Transverse colon (tissue), 4 donors: ENCODE measurements around the gene IDH1. TPM values are rescaled to one million over a fixed set of nuclear protein-coding genes. Genes with fewer than 3 reads are reported as not detected.
A peak's percentile ranks its signal among the peaks of the same experiment; 100 is the strongest.

Source experiments
- DNase-seq: peaks from one replicate; pipeline ENCODE4 v3.0.0-alpha.2; 2019
- H3K27ac ChIP-seq, 4 donors: fragments of 200-600 bp; sonication (generic); 2 replicates each; pipeline ENCODE4 v1.5.1; 2016 to 2018; ENCODE audit warnings: inconsistent platforms in 4 of 4
- H3K27me3 ChIP-seq: fragments of 200-600 bp; sonication (generic); 2 replicates; pipeline ENCODE4 v1.5.1; 2017; ENCODE audit warnings: inconsistent platforms
- H3K36me3 ChIP-seq, 4 donors: fragments of 200-600 bp; sonication (generic); 2 replicates each; pipeline ENCODE4 v1.5.1; 2017 to 2019; ENCODE audit warnings: inconsistent platforms in 4 of 4
- H3K4me1 ChIP-seq, 4 donors: fragments of 200-600 bp; sonication (generic); 2 replicates each; pipeline ENCODE4 v1.5.1; 2017 to 2020; ENCODE audit warnings: inconsistent platforms in 4 of 4
- H3K4me3 ChIP-seq, 4 donors: fragments of 200-600 bp; sonication (generic); 1 replicate in 1 of 4; 2 replicates in 3 of 4; pipeline versions ENCODE4 v1.5.1 to v1.6.1; 2017 to 2019; ENCODE audit warnings: inconsistent platforms in 4 of 4
- H3K9me3 ChIP-seq, 2 donors: fragments of 200-600 bp; sonication (generic); 2 replicates each; pipeline ENCODE4 v1.5.1; 2017 to 2019; ENCODE audit warnings: inconsistent platforms in 2 of 2
- CTCF ChIP-seq, 5 experiments: fragments of 200-600 bp in 3 of 5; fragments of 450-650 bp in 2 of 5; sonication (generic) in 3 of 5; IDR thresholded peaks; 1 replicate in 2 of 5; 2 replicates in 3 of 5; pipeline ENCODE4 v1.5.1; 2016 to 2017; ENCODE audit warnings: antibody characterized with exemption in 5 of 5, inconsistent platforms in 3 of 5, mild to moderate bottlenecking in 2 of 5, moderate library complexity in 1 of 5
- EP300 ChIP-seq: sonication (generic); formaldehyde crosslinking; IDR thresholded peaks from one replicate; pipeline ENCODE4 v1.6.1; 2017; ENCODE audit warnings: antibody characterized with exemption, low read depth
- POLR2A ChIP-seq: fragments of 450-650 bp; IDR thresholded peaks from one replicate; pipeline ENCODE4 v1.6.1; 2016; ENCODE audit warnings: antibody characterized with exemption, mild to moderate bottlenecking, moderate library complexity
- POLR2AphosphoS5 ChIP-seq, 3 donors: sonication (generic); formaldehyde crosslinking; IDR thresholded peaks; one replicate each; pipeline ENCODE4 v1.6.1; 2016; ENCODE audit warnings: antibody characterized with exemption in 3 of 3
- WGBS, 2 donors: methylation state at CpG; one replicate each; pipeline ENCODE4 v1.1.5; 2018; ENCODE audit warnings: low coverage in 1 of 2; 5-methylcytosine and 5-hydroxymethylcytosine counted together
- in situ Hi-C, 4 donors: fragments of 200-750 bp; cut with MboI; loops; one replicate each; pipeline versions ENCODE4 v1.15.0 to v1.15.1; 2017; ENCODE audit warnings: low sequenced_read_pairs in 3 of 4, low pct_ligation_motif_present in 1 of 4, low pct_unique_long_range_greater_than_20kb in 1 of 4
- intact Hi-C: fragments of 100-400 bp; cut with DNase I; formaldehyde crosslinking; loops from one replicate; pipeline ENCODE4 v1.15.1; 2023; ENCODE audit warnings: low total_unique reads
- total RNA-seq, 4 donors: library from RNA; depleted of rRNA; stranded (reverse); fragments of >200 nt; gene quantifications; one replicate each; pipeline ENCODE4 v1.1.0, GENCODE V29; 2016

IDH1 gene
- total RNA-seq: 100 to 1,000 TPM in 3 of 4 donors, 10 to 100 TPM in 1; 47.9 to 164 (median 136) TPM

DNA sequence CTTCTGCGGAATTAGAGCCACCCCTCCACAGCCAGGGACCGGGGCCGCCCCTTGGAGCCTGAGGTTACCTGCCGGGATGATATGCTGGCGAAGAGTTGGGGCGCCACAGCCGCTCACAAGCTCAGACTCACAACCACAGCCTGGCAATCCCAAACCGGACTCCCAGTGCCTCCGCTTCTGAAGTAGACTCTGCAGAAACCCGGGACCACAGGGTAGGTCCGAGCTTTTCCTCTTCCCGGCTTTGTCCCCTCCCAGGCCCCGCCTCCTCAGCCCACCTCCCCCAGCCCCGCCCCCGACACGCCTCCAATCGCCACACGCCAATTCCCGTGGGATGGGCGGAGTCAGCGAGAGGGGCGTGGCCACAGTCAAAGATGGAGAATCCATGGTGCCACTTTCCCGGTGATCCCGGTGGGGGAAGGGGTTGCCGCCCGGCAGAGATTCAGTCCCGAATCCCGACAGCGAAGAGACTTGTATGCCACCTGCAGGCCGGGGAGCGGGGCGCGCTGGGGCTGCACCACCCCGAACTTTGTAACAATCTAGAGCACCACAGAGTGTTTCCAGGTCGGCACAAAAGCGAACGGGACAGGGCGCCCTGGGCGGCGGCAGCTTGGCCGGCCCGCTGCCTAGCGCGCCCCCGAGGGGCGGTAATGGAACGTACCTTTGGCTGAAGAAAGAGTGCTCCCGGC, at the start of gene IDH1:
TSS of gene IDH1 (minus strand) at position 201 of the 686 bp plus-strand sequence. CDS start 3,520 bp downstream, outside the sequence.
- peak within 1 kb of the TSS; percentile 47 to 93 (median 80) for H3K4me3 ChIP-seq
- no peaks in the 10 kb centered on the region for H3K9me3 ChIP-seq
- H3K27me3 ChIP-seq: no peaks in the 10 kb centered on the region
- peak; percentile 42 to 84 (median 63) for TF ChIP-seq POLR2AphosphoS5 (IDR thresholded peaks at IDR 0.05)
- peak; percentile 52 for TF ChIP-seq POLR2A
- peak in 4 of 5 experiments; percentile 34 to 63 (median 49) for TF ChIP-seq CTCF (IDR thresholded peaks at IDR 0.05)
- TF ChIP-seq EP300: no peak
- in situ Hi-C loops (loop anchor here in 1 of 4 donors (25.0 kb wide), 3 partner anchors 643 to 1493 kb away; partner anchors contain the start of genes CREB1, FASTKD2 and MDH1B), intact Hi-C loops (loop anchor here (5.0 kb wide), 1 partner anchor 1113 kb away; no protein-coding TSS in a partner anchor)
- WGBS, 2 donors: 0% methylated on average over 1 to 25 of the region's 48 CpGs
- DNase-seq: peak; percentile 99
- peaks cover 0 to 48% (median 26%) of the 10 kb centered on the region in 4 donors for H3K4me1 ChIP-seq
- H3K27ac ChIP-seq: peak within 1 kb of the TSS; percentile 85 to 92 (median 90)
- peaks cover 0 to 16% (median 6%) of the 10 kb centered on the region in 4 donors for H3K36me3 ChIP-seq

DNA sequence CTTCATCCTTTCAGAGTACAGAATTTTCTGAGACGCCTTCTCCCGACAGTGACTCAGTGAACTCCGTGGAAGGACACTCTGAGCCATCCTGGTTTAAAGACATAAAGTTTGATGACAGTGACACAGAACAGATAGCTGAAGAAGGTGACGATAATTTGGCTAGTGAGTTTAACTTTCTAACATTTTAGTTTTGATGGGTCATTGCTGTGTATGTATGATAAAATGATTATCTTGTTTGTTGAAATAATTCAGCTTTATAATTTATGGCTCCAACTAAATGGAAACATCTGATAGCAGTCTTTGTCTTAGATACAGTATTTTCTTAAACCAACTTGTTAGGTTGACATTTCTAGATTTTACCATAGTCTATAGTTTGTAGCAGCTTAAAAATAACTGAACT, 49.3 kb upstream of the IDH1 start:
- 86 to 93% methylated on average over 4 of the region's 4 CpGs for WGBS, 2 donors
- H3K36me3 ChIP-seq: peaks cover 0 to 53% (median 23%) of the 10 kb centered on the region in 4 donors
- in situ Hi-C loops: no loop called here

DNA sequence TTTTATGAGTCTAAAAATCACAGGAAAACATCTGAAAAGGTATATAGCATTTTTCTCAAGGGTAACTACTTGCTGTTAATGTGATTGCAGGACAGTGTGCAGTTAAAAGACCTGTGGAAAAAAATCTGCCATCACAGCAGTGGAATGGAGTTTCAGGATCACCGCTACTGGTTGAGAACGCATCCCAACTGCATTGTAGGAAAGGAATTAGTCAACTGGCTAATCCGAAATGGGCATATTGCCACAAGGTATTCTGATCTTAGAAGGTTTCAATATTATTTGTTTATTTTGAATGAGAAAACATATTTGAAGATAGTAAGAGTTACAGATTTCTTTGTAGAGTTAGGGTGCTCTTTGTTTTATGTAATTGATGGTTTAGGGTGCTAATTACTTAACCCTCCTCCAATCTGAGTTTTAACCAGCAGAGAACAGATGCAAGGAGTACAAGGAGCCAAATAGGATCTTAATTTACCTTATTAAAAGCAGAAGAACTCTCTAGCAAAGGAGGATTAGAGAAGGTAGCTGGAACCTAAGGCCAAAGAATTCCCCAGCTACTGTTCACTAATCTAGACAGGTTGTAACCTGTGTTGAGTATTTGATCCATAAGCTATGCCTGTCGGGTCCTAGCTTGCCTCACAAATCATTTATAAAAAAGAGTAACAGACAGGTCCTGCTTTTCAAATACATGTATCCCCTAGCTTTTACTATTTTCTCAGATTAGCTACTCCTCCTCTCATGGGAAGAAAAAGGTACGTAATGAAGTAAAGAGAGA, 46.2 kb upstream of the IDH1 start:
- H3K36me3 ChIP-seq: peaks cover 0 to 64% (median 29%) of the 10 kb centered on the region in 4 donors
- no peak overlapping the region for H3K27ac ChIP-seq
- H3K4me1 ChIP-seq: no peaks in the 10 kb centered on the region
- H3K27me3 ChIP-seq: no peaks in the 10 kb centered on the region
- no peak for DNase-seq
- H3K9me3 ChIP-seq: no peaks in the 10 kb centered on the region
- TF ChIP-seq CTCF (IDR thresholded peaks at IDR 0.05): no peak
- no peak for TF ChIP-seq POLR2A
- no peak for TF ChIP-seq POLR2AphosphoS5 (IDR thresholded peaks at IDR 0.05)
- no peak for TF ChIP-seq EP300
- WGBS, 2 donors: 96 to 98% methylated on average over 5 of the region's 5 CpGs
- in situ Hi-C loops (no loop called here), intact Hi-C loops (no loop called here)
- no peak overlapping the region for H3K4me3 ChIP-seq

More for the DNA sequence above, 49.3 kb upstream of the IDH1 start:
- intact Hi-C loops: no loop called here
- TF ChIP-seq POLR2A: no peak
- no peak overlapping the region for H3K27ac ChIP-seq
- no peaks in the 10 kb centered on the region for H3K9me3 ChIP-seq
- no peaks in the 10 kb centered on the region for H3K4me1 ChIP-seq
- DNase-seq: no peak
- no peaks in the 10 kb centered on the region for H3K27me3 ChIP-seq
- H3K4me3 ChIP-seq: no peak overlapping the region

DNA sequence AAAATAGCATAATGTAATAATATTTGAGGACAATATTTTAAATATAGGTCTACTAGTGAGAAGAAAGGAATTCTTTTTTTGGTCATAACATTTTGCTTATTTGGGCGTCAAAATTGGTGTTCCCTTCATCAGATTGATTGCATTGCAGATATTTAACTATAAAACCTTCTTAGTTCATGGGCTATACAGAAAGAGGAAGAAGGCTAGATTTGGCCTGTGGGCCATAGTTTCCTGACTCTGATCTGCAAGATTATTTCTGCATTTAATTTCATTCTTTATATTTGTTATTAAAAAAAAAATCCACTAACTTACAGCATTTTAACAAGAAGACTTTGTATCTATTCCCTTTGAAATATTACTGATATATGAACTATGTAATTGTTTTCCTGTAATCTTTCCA, 43.1 kb upstream of the IDH1 start:
- no peak for DNase-seq
- Histone ChIP-seq H3K9me3 (no peaks in the 10 kb centered on the region), H3K4me1 (peaks cover 0 to 4% (median 0%) of the 10 kb centered on the region in 4 donors), H3K4me3 (no peak overlapping the region), H3K27me3 (no peaks in the 10 kb centered on the region), H3K27ac (no peak overlapping the region), H3K36me3 (peaks cover 0 to 55% (median 24%) of the 10 kb centered on the region in 4 donors)
- in situ Hi-C loops: no loop called here
- no peak for TF ChIP-seq CTCF (IDR thresholded peaks at IDR 0.05)
- no peak for TF ChIP-seq EP300
- TF ChIP-seq POLR2AphosphoS5 (IDR thresholded peaks at IDR 0.05): no peak
- no peak for TF ChIP-seq POLR2A
- intact Hi-C loops: no loop called here
- 85 to 88% methylated on average over 1 of the region's 1 CpG for WGBS, 2 donors
